SH-SY5Y (cell line): ENCODE results near the gene TBC1D22A.

Experiments
- GATA2 ChIP-seq: IDR thresholded peaks from 2 replicates; pipeline ENCODE4 v1.6.1; 2011; ENCODE audit warnings: mild to moderate bottlenecking, low read depth, low read length
- GATA3 ChIP-seq: IDR thresholded peaks from 2 replicates; pipeline ENCODE4 v1.6.1; 2011; ENCODE audit warnings: low read depth, mild to moderate bottlenecking, low read length, moderate library complexity

DNA sequence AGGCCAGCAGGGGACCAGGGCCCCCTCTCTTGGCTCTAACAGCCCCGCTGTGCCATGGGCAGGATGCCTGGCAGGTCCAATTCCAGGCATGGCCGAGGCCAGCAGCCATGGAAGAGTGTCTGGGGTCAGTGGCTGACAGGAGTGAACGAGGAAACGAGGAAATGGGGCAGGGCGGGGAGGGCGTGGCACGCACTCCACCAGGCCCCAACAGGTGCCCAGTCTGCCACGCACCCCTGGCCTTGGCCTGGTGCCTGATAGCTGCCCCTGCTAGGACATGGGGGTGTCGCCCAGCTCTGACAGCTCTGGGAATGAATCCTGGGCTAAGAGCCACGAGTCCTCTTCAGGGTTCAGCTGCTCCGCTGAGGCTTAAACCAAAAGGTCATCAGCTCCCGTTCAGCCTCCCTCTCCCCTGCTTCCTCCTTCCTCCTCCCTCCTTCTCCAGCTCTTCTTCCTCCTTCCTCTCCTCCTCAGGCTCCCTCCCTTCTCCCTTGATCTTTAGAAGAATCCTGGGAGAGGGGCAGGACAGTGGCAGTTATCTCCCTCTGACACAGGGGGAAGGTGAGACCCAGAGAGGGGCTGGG is 11.5 kb upstream of the TBC1D22A start:
- TF ChIP-seq GATA3, result no peak
- TF ChIP-seq GATA2, result no peak
